Suprapubic skin (tissue), 4 donors: ENCODE data around the gene CYSRT1.

Experiments
- EP300 ChIP-seq: sonication (generic); formaldehyde crosslinking; IDR thresholded peaks from one replicate; pipeline ENCODE4 v1.6.1; 2017; ENCODE audit warnings: antibody characterized with exemption
- POLR2AphosphoS5 ChIP-seq, 3 donors: sonication (generic); formaldehyde crosslinking; IDR thresholded peaks; one replicate each; pipeline ENCODE4 v1.6.1; 2017; ENCODE audit warnings: antibody characterized with exemption in 3 of 3
- TF ChIP-seq, protein P1 (sequence below), 2 donors: fragments of 200-600 bp in 1 of 2; fragments of 450-650 bp in 1 of 2; sonication (generic) in 1 of 2; IDR thresholded peaks; one replicate each; pipeline ENCODE4 v1.5.1; 2016 to 2019; ENCODE audit warnings: antibody characterized with exemption in 2 of 2, mild to moderate bottlenecking in 1 of 2, moderate library complexity in 1 of 2

GRCh38 chr9:137213160-137214060 lies 11.6 kb upstream of the CYSRT1 start:
- TF ChIP-seq, protein P1, sequence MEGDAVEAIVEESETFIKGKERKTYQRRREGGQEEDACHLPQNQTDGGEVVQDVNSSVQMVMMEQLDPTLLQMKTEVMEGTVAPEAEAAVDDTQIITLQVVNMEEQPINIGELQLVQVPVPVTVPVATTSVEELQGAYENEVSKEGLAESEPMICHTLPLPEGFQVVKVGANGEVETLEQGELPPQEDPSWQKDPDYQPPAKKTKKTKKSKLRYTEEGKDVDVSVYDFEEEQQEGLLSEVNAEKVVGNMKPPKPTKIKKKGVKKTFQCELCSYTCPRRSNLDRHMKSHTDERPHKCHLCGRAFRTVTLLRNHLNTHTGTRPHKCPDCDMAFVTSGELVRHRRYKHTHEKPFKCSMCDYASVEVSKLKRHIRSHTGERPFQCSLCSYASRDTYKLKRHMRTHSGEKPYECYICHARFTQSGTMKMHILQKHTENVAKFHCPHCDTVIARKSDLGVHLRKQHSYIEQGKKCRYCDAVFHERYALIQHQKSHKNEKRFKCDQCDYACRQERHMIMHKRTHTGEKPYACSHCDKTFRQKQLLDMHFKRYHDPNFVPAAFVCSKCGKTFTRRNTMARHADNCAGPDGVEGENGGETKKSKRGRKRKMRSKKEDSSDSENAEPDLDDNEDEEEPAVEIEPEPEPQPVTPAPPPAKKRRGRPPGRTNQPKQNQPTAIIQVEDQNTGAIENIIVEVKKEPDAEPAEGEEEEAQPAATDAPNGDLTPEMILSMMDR (IDR thresholded peaks at IDR 0.05): no peak
- TF ChIP-seq POLR2AphosphoS5 (IDR thresholded peaks at IDR 0.05): no peak
- TF ChIP-seq EP300: no peak
